Measurements from ENCODE around the gene VEPH1.

The VEPH1 gene

DNA sequence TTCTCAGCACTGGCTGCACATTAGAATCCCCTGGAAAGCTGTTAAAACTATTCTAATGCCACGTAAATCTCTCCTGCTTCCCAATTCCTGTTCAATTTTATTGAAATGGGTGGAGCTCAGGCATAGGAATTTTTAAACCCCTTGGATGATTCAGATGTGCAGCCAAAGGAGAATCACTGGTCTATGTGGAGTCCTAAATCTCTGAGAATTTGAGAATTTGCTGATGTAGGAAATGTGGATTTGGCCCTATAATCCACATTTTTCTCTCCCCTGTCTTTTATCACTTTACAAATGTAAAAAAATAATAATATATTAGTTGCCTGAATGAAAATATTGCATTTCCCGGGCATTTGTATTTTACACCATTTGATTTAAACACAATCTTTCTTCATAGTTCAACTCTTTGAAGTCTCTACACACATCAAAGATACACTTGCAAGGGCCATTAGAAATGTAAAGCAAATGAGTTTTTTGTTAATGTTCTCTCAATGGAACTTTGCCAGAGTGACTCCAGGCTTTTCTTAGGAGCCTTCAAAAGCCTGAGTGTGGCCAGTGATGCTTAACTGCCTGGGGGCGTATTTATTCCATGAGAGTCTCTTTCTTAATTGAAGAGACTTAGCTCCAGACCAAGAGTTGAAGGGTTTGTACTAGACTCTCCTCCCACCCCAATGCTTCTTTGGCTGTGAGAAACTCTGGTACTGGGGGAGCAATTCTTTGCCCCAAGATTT lies 115.3 kb downstream of the VEPH1 start:
- in situ Hi-C loops (cut with HindIII; ENCODE audit: low sequenced_read_pairs): no loop called here
- DNase-seq (ENCODE audit: low read depth): no peak
- no peak overlapping the region for H3K4me3 ChIP-seq (ENCODE audit: low read depth, low read length)
- TF ChIP-seq, protein P1, sequence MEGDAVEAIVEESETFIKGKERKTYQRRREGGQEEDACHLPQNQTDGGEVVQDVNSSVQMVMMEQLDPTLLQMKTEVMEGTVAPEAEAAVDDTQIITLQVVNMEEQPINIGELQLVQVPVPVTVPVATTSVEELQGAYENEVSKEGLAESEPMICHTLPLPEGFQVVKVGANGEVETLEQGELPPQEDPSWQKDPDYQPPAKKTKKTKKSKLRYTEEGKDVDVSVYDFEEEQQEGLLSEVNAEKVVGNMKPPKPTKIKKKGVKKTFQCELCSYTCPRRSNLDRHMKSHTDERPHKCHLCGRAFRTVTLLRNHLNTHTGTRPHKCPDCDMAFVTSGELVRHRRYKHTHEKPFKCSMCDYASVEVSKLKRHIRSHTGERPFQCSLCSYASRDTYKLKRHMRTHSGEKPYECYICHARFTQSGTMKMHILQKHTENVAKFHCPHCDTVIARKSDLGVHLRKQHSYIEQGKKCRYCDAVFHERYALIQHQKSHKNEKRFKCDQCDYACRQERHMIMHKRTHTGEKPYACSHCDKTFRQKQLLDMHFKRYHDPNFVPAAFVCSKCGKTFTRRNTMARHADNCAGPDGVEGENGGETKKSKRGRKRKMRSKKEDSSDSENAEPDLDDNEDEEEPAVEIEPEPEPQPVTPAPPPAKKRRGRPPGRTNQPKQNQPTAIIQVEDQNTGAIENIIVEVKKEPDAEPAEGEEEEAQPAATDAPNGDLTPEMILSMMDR (IDR thresholded peaks at IDR 0.05; ENCODE audit: low read depth, low read length, missing control alignments): no peak

DNA sequence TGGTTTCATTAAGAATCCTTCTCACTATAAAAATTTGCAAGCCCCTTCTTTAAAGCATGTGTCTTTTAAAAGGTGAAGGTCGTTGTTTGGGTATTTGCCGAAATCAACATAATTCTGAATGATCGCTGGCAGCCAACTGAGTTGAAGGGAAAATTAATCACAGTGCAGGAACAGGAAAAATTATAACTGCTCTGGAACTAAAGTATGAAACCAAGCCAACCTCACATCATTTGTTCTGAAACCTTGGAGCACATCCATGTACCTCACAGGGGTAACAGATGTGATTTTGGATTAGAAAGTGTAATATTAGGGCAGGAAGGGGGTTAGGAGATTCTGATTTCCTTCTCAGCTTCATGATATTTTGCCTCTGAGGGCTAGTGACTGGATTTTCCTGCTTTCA lies 118.7 kb downstream of the VEPH1 start:
- in situ Hi-C loops (cut with HindIII; ENCODE audit: low sequenced_read_pairs): no loop called here
- DNase-seq (ENCODE audit: low read depth): no peak

DNA sequence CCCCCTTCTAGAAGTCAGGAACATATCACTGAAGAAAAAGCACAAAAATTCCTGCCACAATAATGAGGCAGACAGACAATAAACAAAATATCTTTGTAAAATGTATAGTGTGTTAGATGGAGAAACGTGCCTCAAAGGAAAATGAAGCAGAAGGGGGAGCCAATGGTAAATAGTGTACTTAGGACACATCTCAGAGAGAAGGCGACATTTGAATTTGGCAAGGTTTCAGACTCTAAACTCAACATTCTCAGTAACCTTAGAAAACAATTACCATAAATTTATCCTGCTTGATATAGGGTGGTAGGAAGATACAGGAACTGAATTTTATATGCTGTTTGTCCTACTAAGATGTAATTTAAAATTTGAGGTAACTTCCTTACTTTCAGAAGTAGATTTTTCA lies 119.2 kb downstream of the VEPH1 start:
- in situ Hi-C loops (cut with HindIII; ENCODE audit: low sequenced_read_pairs): no loop called here
- no peak for DNase-seq (ENCODE audit: low read depth)
- TF ChIP-seq, protein P1 (IDR thresholded peaks at IDR 0.05; ENCODE audit: low read depth, low read length, missing control alignments): no peak
- no peak overlapping the region for H3K4me3 ChIP-seq (ENCODE audit: low read depth, low read length)

More for the DNA sequence above, 118.7 kb downstream of the VEPH1 start:
- TF ChIP-seq, protein P1 (IDR thresholded peaks at IDR 0.05; ENCODE audit: low read depth, low read length, missing control alignments): no peak
- H3K4me3 ChIP-seq (ENCODE audit: low read depth, low read length): no peak overlapping the region

DNA sequence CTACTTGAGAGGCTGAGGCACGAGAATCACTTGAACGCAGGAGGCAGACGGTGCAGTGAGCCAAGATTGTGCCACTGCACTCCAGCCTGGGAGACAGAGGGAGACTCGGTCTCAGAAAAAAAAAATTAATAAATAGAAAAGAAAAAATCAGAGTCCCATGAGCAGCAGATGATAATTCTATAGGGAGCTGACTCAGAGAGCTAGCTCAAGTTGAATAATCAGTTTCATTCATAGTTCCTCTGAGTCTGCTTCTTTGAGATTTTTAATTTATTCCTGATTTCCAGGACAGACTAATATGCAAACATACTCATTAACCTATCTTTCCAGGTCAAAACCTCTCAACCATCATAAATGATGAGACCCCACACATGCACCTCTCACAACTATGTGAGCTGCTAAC lies 121.6 kb downstream of the VEPH1 start:
- no peak for DNase-seq (ENCODE audit: low read depth)
- TF ChIP-seq, protein P1 (IDR thresholded peaks at IDR 0.05; ENCODE audit: low read depth, low read length, missing control alignments): no peak
- H3K4me3 ChIP-seq (ENCODE audit: low read depth, low read length): no peak overlapping the region
- in situ Hi-C loops (cut with HindIII; ENCODE audit: low sequenced_read_pairs): no loop called here

DNA sequence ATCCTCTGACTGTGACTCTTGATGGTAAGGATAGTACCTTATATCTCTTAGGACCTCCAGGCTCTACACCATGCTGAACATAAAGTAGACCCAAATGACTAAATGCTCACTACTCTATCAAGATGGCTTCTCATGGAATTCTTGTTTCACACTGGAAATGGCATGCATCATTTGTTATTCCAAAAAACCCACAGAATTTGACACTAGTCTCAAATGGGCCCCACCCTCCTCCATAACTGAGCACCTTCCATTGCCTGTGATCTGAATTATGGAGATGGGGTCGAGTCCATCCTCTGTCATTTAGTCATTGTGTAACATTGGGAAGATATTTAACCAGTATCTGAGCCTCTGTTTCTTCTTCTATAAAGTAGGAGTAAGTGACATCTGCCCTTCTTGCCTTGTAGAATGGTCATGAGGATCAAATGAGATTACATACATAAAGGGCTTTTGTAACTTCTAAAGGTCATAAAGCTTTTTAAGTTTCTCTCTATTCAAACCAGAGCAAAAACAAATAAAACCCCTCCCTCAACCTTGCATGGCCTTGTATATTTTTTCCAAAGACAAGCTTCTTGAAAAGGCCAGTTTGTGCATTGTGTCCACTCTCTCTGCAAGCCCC lies 123.6 kb downstream of the VEPH1 start:
- in situ Hi-C loops (cut with HindIII; ENCODE audit: low sequenced_read_pairs): loop anchor here (5.0 kb wide), 1 partner anchor 58 kb away; the partner anchor contains the start of gene PTX3
- no peak for DNase-seq (ENCODE audit: low read depth)
- TF ChIP-seq, protein P1 (IDR thresholded peaks at IDR 0.05; ENCODE audit: low read depth, low read length, missing control alignments): no peak
- no peak overlapping the region for H3K4me3 ChIP-seq (ENCODE audit: low read depth, low read length)

DNA sequence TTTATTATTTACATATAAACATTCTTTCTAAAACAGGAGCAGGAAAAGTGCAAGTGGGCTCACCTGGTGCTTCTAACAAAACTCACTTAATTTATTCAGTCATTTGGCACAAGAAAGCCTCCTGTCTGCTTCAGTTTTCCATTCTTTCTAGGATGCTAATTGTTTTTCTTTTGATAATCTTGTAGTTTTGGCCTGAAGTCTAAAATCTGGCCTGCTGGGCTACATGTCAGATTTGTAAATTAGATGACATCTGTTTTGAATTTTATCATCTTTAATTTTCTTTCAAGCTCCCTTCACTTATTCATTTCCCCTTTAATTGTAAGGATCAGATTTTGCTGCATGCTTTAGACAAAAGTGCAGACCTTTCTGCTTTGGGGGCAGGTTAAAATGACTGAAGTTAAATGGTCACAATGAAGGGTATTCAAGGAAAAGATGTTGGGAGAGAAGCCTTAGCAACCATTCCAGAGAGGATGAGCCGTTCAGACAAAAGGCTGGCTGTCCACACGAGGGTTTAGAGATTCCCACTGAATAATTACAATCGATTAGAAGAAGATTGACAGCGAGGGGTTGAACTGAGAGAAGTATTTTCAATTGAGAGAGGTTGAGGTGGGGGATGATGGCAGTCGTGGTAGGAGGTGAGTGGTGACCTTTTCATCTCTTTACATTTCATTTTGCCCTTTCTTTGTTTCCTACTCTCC lies 126.5 kb downstream of the VEPH1 start:
- no peak for DNase-seq (ENCODE audit: low read depth)
- TF ChIP-seq, protein P1 (IDR thresholded peaks at IDR 0.05; ENCODE audit: low read depth, low read length, missing control alignments): no peak
- in situ Hi-C loops (cut with HindIII; ENCODE audit: low sequenced_read_pairs): loop anchor here (5.0 kb wide), 1 partner anchor 61 kb away; the partner anchor contains the start of gene PTX3
- H3K4me3 ChIP-seq (ENCODE audit: low read depth, low read length): no peak overlapping the region
